H1 (cell line): ENCODE data around the gene ZNF425. TPM values are rescaled to one million over a fixed set of nuclear protein-coding genes. Genes with fewer than 3 reads are reported as not detected.

ENCODE experiments used
- CTCF ChIA-PET: fragments of 300-600 bp; sonication (Branson Sonifier 250); formaldehyde crosslinking; loops from one replicate; lab custom pipeline; 2021; ENCODE audit not compliant: partially characterized antibody; lab: Charles Lee
- POLR2A ChIA-PET: fragments of 300-600 bp; sonication (Branson Sonifier 250); formaldehyde crosslinking; loops from one replicate; lab custom pipeline; 2021; ENCODE audit warnings: inconsistent platforms; ENCODE audit not compliant: partially characterized antibody; lab: Charles Lee
- DNase-seq, 2 experiments: peaks; one replicate each; pipeline versions ENCODE4 v3.0.0 to v3.0.0-alpha.2; 2010 to 2022; ENCODE audit warnings: low spot score in 2 of 2, low read depth in 1 of 2, mixed read lengths in 1 of 2
- FAIRE-seq: peaks from 2 replicates; lab custom pipeline; 2011; peaks lifted over from hg19 to GRCh38; lab: Jason Lieb, UNC
- H2AFZ ChIP-seq: 2 replicates; pipeline ENCODE4 v1.8.1; 2012; ENCODE audit warnings: low read length, inconsistent platforms
- H2AK5ac ChIP-seq: 2 replicates; pipeline ENCODE4 v1.6.1; 2013; ENCODE audit warnings: low read depth, low read length
- H2BK120ac ChIP-seq: replicated peaks from 2 replicates; pipeline ENCODE3; 2013; ENCODE audit warnings: low read depth, low read length, inconsistent platforms
- H2BK12ac ChIP-seq: 2 replicates; pipeline ENCODE4 v1.6.1; 2013; ENCODE audit warnings: low read depth, low read length
- H2BK15ac ChIP-seq: 2 replicates; pipeline ENCODE4 v1.6.1; 2013; ENCODE audit warnings: low read length
- H2BK20ac ChIP-seq: 2 replicates; pipeline ENCODE4 v1.6.1; 2013; ENCODE audit warnings: low read length
- H2BK5ac ChIP-seq: 2 replicates; pipeline ENCODE4 v1.6.1; 2013; ENCODE audit warnings: low read depth, low read length
- H3K14ac ChIP-seq: 2 replicates; pipeline ENCODE4 v1.6.1; 2013; ENCODE audit warnings: inconsistent platforms; ENCODE audit not compliant: insufficient read length
- H3K18ac ChIP-seq: 2 replicates; pipeline ENCODE4 v1.6.1; 2013; ENCODE audit warnings: low read length; ENCODE audit errors: extremely low read depth
- H3K23ac ChIP-seq: 2 replicates; pipeline ENCODE4 v1.6.1; 2013; ENCODE audit warnings: inconsistent platforms; ENCODE audit not compliant: insufficient read length
- H3K23me2 ChIP-seq: 2 replicates; pipeline ENCODE4 v1.6.1; 2013; ENCODE audit warnings: low read depth, low read length
- H3K27ac ChIP-seq: 2 replicates; pipeline ENCODE4 v1.6.1; 2011; ENCODE audit warnings: low read depth, low read length, inconsistent platforms
- H3K27me3 ChIP-seq, 4 experiments: replicated peaks in 1 of 4; 1 replicate in 1 of 4; 2 replicates in 3 of 4; pipeline versions ENCODE4 v1.6.1 to v1.8.1; 2011 to 2013; ENCODE audit warnings: low read length in 3 of 4, mild to moderate bottlenecking in 3 of 4, inconsistent platforms in 2 of 4, mixed read lengths in 2 of 4, moderate library complexity in 1 of 4; ENCODE audit not compliant: control insufficient read depth in 3 of 4, insufficient read depth in 3 of 4; ENCODE audit errors: extremely low read depth in 1 of 4
- H3K36me3 ChIP-seq, 4 experiments: 2 replicates each; pipeline versions ENCODE4 v1.6.1 to v1.8.1; 2011 to 2013; ENCODE audit warnings: mild to moderate bottlenecking in 4 of 4, low read length in 3 of 4, moderate library complexity in 2 of 4, control low read depth in 1 of 4, inconsistent platforms in 1 of 4; ENCODE audit not compliant: insufficient read depth in 4 of 4, control insufficient read depth in 2 of 4
- H3K4ac ChIP-seq: replicated peaks from 2 replicates; pipeline ENCODE3; 2013; ENCODE audit warnings: low read length, low read depth, mixed read lengths, inconsistent platforms; ENCODE audit not compliant: insufficient read length
- H3K4me1 ChIP-seq, 4 experiments: replicated peaks in 1 of 4; 1 replicate in 1 of 4; 2 replicates in 3 of 4; pipeline versions ENCODE4 v1.6.1 to v1.8.1; 2011 to 2013; ENCODE audit warnings: low read length in 3 of 4, inconsistent platforms in 2 of 4, mixed read lengths in 1 of 4; ENCODE audit not compliant: insufficient read depth in 4 of 4, control insufficient read depth in 3 of 4
- H3K4me2 ChIP-seq, 2 experiments: 2 replicates each; pipeline versions ENCODE4 v1.6.1 to v1.8.1; 2011 to 2013; ENCODE audit warnings: low read depth in 2 of 2, low read length in 2 of 2, control low read depth in 1 of 2, inconsistent platforms in 1 of 2, mild to moderate bottlenecking in 1 of 2; ENCODE audit not compliant: insufficient read depth in 1 of 2
- H3K4me3 ChIP-seq, 4 experiments: fragments of 200-600, 300-600 bp in 1 of 4; sonication (generic), shearing (Covaris generic), sonication (Bioruptor Twin) in 1 of 4; 2 replicates each; pipeline versions ENCODE4 v1.5.1 to v1.8.1; 2011 to 2016; ENCODE audit warnings: low read length in 4 of 4, low read depth in 3 of 4, control low read depth in 2 of 4, inconsistent platforms in 2 of 4, mild to moderate bottlenecking in 2 of 4, mixed read lengths in 1 of 4, moderate library complexity in 1 of 4; ENCODE audit not compliant: insufficient read depth in 2 of 4; ENCODE audit errors: extremely low read depth in 1 of 4
- H3K56ac ChIP-seq: replicated peaks from 2 replicates; pipeline ENCODE3; 2013; ENCODE audit warnings: low read depth, mild to moderate bottlenecking, mixed read lengths, low read length, inconsistent platforms; ENCODE audit not compliant: insufficient read length
- H3K79me1 ChIP-seq: 2 replicates; pipeline ENCODE4 v1.6.1; 2013; ENCODE audit warnings: low read depth, low read length, control low read depth
- H3K79me2 ChIP-seq, 2 experiments: 2 replicates each; pipeline versions ENCODE4 v1.6.1 to v1.8.1; 2012 to 2013; ENCODE audit warnings: low read length in 2 of 2, mild to moderate bottlenecking in 2 of 2, inconsistent platforms in 1 of 2; ENCODE audit not compliant: insufficient read depth in 2 of 2, control insufficient read depth in 1 of 2
- H3K9ac ChIP-seq, 4 experiments: replicated peaks in 1 of 4; 1 replicate in 1 of 4; 2 replicates in 3 of 4; pipeline versions ENCODE4 v1.6.1 to v1.8.1; 2011 to 2013; ENCODE audit warnings: low read depth in 3 of 4, low read length in 3 of 4, control low read depth in 2 of 4, mild to moderate bottlenecking in 2 of 4, moderate library complexity in 2 of 4, inconsistent platforms in 1 of 4; ENCODE audit errors: extremely low read depth in 1 of 4
- H3K9me3 ChIP-seq, 2 experiments: 2 replicates each; pipeline versions ENCODE4 v1.6.1 to v1.8.1; 2012 to 2013; ENCODE audit warnings: mild to moderate bottlenecking in 2 of 2, moderate library complexity in 2 of 2, control low read depth in 1 of 2, inconsistent platforms in 1 of 2, low read depth in 1 of 2, low read length in 1 of 2, mixed read lengths in 1 of 2; ENCODE audit not compliant: insufficient read depth in 2 of 2
- H4K20me1 ChIP-seq, 2 experiments: replicated peaks in 1 of 2; 2 replicates each; pipeline versions ENCODE3 to v1.8.1; 2011 to 2013; ENCODE audit warnings: inconsistent platforms in 2 of 2, low read length in 2 of 2, mild to moderate bottlenecking in 1 of 2; ENCODE audit not compliant: insufficient read depth in 2 of 2, control insufficient read depth in 1 of 2
- H4K5ac ChIP-seq: 2 replicates; pipeline ENCODE4 v1.6.1; 2013; ENCODE audit warnings: low read length, low read depth, mixed read lengths, inconsistent platforms; ENCODE audit not compliant: insufficient read length
- H4K8ac ChIP-seq: 2 replicates; pipeline ENCODE4 v1.8.0; 2013; ENCODE audit warnings: mild to moderate bottlenecking, moderate library complexity, low read length, inconsistent platforms; ENCODE audit not compliant: insufficient read depth; ENCODE audit errors: extremely low read depth
- H4K91ac ChIP-seq: replicated peaks from 2 replicates; pipeline ENCODE3; 2013; ENCODE audit warnings: low read length, mixed read lengths, inconsistent platforms; ENCODE audit not compliant: insufficient read length
- BACH1 ChIP-seq: IDR thresholded peaks from 2 replicates; pipeline ENCODE4 v1.6.1; 2012; ENCODE audit warnings: low read length, improper control_type of control experiment
- BCL11A ChIP-seq, 2 experiments: IDR thresholded peaks; one replicate each; pipeline ENCODE4 v1.6.1; 2011; ENCODE audit warnings: low read depth in 2 of 2, low read length in 2 of 2, mild to moderate bottlenecking in 2 of 2
- BRCA1 ChIP-seq: IDR thresholded peaks from 2 replicates; pipeline ENCODE4 v1.6.1; 2012; ENCODE audit warnings: low read depth, low read length, improper control_type of control experiment
- EZH2 ChIP-seq: fragments of 200-600 bp; sonication (generic); IDR thresholded peaks from 2 replicates; pipeline ENCODE4 v1.7.1; 2012; ENCODE audit warnings: low read depth, mild to moderate bottlenecking, moderate library complexity, low read length, inconsistent platforms; ENCODE audit not compliant: severe bottlenecking
- GABPA ChIP-seq: IDR thresholded peaks from 2 replicates; pipeline ENCODE4 v1.6.1; 2011; ENCODE audit warnings: mild to moderate bottlenecking, low read length, moderate library complexity, borderline replicate concordance; ENCODE audit not compliant: insufficient read depth
- JUND ChIP-seq: IDR thresholded peaks from 2 replicates; pipeline ENCODE4 v1.6.1; 2011; ENCODE audit warnings: mild to moderate bottlenecking, improper control_type of control experiment, low read length
- KDM1A ChIP-seq: fragments of 200-600, 300-600 bp; sonication (generic); IDR thresholded peaks from 2 replicates; pipeline ENCODE4 v1.7.1; 2016; ENCODE audit warnings: mild to moderate bottlenecking, low read length, borderline replicate concordance
- POLR2AphosphoS5 ChIP-seq: IDR thresholded peaks from 2 replicates; pipeline ENCODE4 v1.6.1; 2011; ENCODE audit warnings: low read depth, low read length
- RXRA ChIP-seq: IDR thresholded peaks from 2 replicates; pipeline ENCODE4 v1.6.1; 2011; ENCODE audit warnings: low read depth, mild to moderate bottlenecking, low read length, moderate library complexity; ENCODE audit not compliant: insufficient read depth
- SIRT6 ChIP-seq: IDR thresholded peaks from one replicate; pipeline ENCODE4 v1.7.1; 2012; ENCODE audit warnings: low read length, inconsistent platforms
- SIX5 ChIP-seq: IDR thresholded peaks from 2 replicates; pipeline ENCODE4 v1.6.1; 2011; ENCODE audit warnings: mild to moderate bottlenecking, low read depth, low read length
- TAF1 ChIP-seq: IDR thresholded peaks from 2 replicates; pipeline ENCODE4 v1.6.1; 2011; ENCODE audit warnings: mild to moderate bottlenecking, low read depth, low read length
- TBP ChIP-seq: IDR thresholded peaks from 2 replicates; pipeline ENCODE4 v1.6.1; 2011; ENCODE audit warnings: low read depth, low read length, improper control_type of control experiment
- TCF12 ChIP-seq: IDR thresholded peaks from 2 replicates; pipeline ENCODE4 v1.6.1; 2011; ENCODE audit warnings: low read depth, mild to moderate bottlenecking, low read length
- USF2 ChIP-seq: IDR thresholded peaks from 2 replicates; pipeline ENCODE4 v1.6.1; 2011; ENCODE audit warnings: low read length, improper control_type of control experiment
- WGBS, 2 experiments: shearing (Covaris generic) in 1 of 2; methylation state at CpG; one replicate each; pipeline versions ENCODE4 v1.1.6 to v1.1.7; 2013 to 2015; ENCODE audit warnings: low lambda C conversion rate in 2 of 2, mixed read lengths in 2 of 2, inconsistent platforms in 1 of 2, low coverage in 1 of 2, missing lambda C conversion rate in 1 of 2; ENCODE audit not compliant: insufficient replicate concordance in 2 of 2, insufficient coverage in 1 of 2, insufficient read length in 1 of 2; ENCODE audit errors: extremely low coverage in 1 of 2, missing lambda C conversion rate in 1 of 2; 5-methylcytosine and 5-hydroxymethylcytosine counted together
- polyA plus RNA-seq, 7 experiments: library from polyadenylated mRNA; depleted of rRNA in 3 of 7; stranded (reverse) in 5 of 7; unstranded in 2 of 7; fragments of >200 nt in 5 of 7; fragments of 200-250 nt in 2 of 7; gene quantifications; 1 replicate in 5 of 7; 2 replicates in 1 of 7; 4 replicates in 1 of 7; pipeline versions ENCODE4 v1.2.1 to v1.2.3, GENCODE V29; 2011 to 2013; ENCODE audit warnings: missing spikeins in 2 of 7, mixed read lengths in 2 of 7
- total RNA-seq: library from RNA; stranded (reverse); fragmentation: NEBNext Ultra II Directional; extraction: Animal tissue kit (Norgen Biotek cat#: 25700); gene quantifications from 2 replicates; pipeline ENCODE4 v1.2.1, GENCODE V29; 2021

Gene ZNF425
- total and polyA plus RNA-seq, 2 of the 8 experiments (the other 6 are each of a cell fraction or from before 2014, with no cell fraction given), result 3.4 to 6.1 TPM

- Histone ChIP-seq H3K36me3 (no peaks in the 10 kb centered on the region), H3K56ac (no peak overlapping the region), H3K27me3 (no peaks in the 10 kb centered on the region), H3K9ac (no peak overlapping the region), H4K5ac (no peak overlapping the region), H3K23ac (no peak overlapping the region), H3K27ac (no peak overlapping the region), H3K14ac (no peak overlapping the region), H3K23me2 (no peaks in the 10 kb centered on the region), H3K79me1 (no peaks in the 10 kb centered on the region), H2BK12ac (no peak overlapping the region), H3K9me3 (no peaks in the 10 kb centered on the region), H2BK20ac (no peak overlapping the region), H3K4me3 (no peak overlapping the region), H3K79me2 (no peaks in the 10 kb centered on the region), H2AFZ (no peak overlapping the region), H3K4ac (no peak overlapping the region), H2BK15ac (no peak overlapping the region), H3K4me2 (no peak overlapping the region), H4K8ac (no peak overlapping the region), H4K91ac (no peak overlapping the region), H2AK5ac (no peak overlapping the region), H4K20me1 (no peaks in the 10 kb centered on the region), H3K4me1 (no peaks in the 10 kb centered on the region), H2BK5ac (no peak overlapping the region), H3K18ac (no peak overlapping the region), H2BK120ac (no peak overlapping the region)
- DNase-seq (no peak), FAIRE-seq (no peak)
- WGBS, 2 experiments, result 98% methylated on average over 10 of the region's 12 CpGs; no CpG with 5 or more reads in 1 of the 2 experiments
- POLR2A ChIA-PET, result no interaction called here
- CTCF ChIA-PET, result no interaction called here
- no peak for TF ChIP-seq JUND
- no peak for TF ChIP-seq EZH2
- no peak for TF ChIP-seq BACH1
- no peak for TF ChIP-seq GABPA
- TF ChIP-seq KDM1A, result no peak
- no peak for TF ChIP-seq USF2
- no peak for TF ChIP-seq TAF1
- TF ChIP-seq SIRT6, result no peak
- TF ChIP-seq TBP, result no peak
- TF ChIP-seq POLR2AphosphoS5, result no peak
- no peak for TF ChIP-seq TCF12
- no peak for TF ChIP-seq BRCA1
- no peak for TF ChIP-seq SIX5
- TF ChIP-seq BCL11A (IDR thresholded peaks at IDR 0.05; ENCODE audit: low read depth in 2 of 2, low read length in 2 of 2), result no peak
- TF ChIP-seq RXRA, result no peak
Observed at GRCh38 chr7:149109969-149110368, 16.2 kb downstream of the ZNF425 start.
